KMS-11 (cell line): ENCODE data around the gene LRRN1.

Experiments
- H2AFZ ChIP-seq: fragments of 200-600 bp; sonication (generic); 2 replicates; pipeline ENCODE4 v1.6.1; 2016; ENCODE audit warnings: antibody characterized with exemption, mixed run types, low read depth
- H3K27ac ChIP-seq: fragments of 200-600 bp; sonication (generic); 2 replicates; pipeline ENCODE4 v1.6.1; 2016; ENCODE audit warnings: mild to moderate bottlenecking, mixed run types
- H3K27me3 ChIP-seq: fragments of 200-600 bp; sonication (generic); 2 replicates; pipeline ENCODE4 v1.6.1; 2017; ENCODE audit warnings: mild to moderate bottlenecking, low read depth, mixed run types, moderate library complexity; ENCODE audit not compliant: insufficient read depth
- H3K36me3 ChIP-seq: fragments of 200-600 bp; sonication (generic); 2 replicates; pipeline ENCODE4 v1.6.1; 2017; ENCODE audit warnings: mild to moderate bottlenecking, mixed run types; ENCODE audit not compliant: insufficient read depth
- H3K4me1 ChIP-seq: fragments of 200-600 bp; sonication (generic); 2 replicates; pipeline ENCODE4 v1.6.1; 2016; ENCODE audit warnings: mild to moderate bottlenecking, low read depth, mixed run types; ENCODE audit not compliant: poor library complexity, severe bottlenecking
- H3K4me2 ChIP-seq: fragments of 200-600 bp; sonication (generic); 2 replicates; pipeline ENCODE4 v1.7.0; 2016; ENCODE audit warnings: mild to moderate bottlenecking, mixed run types
- H3K4me3 ChIP-seq: fragments of 200-600 bp; sonication (generic); IDR thresholded peaks from 2 replicates; pipeline ENCODE4 v1.6.1; 2017; ENCODE audit warnings: low read depth, low read length, mixed read lengths; ENCODE audit not compliant: insufficient read depth
- H3K79me2 ChIP-seq: fragments of 200-600 bp; sonication (generic); 2 replicates; pipeline ENCODE4 v1.6.1; 2016; ENCODE audit warnings: low read depth, mixed run types; ENCODE audit not compliant: insufficient read depth
- H3K9ac ChIP-seq: fragments of 200-600 bp; sonication (generic); 2 replicates; pipeline ENCODE4 v1.6.1; 2016; ENCODE audit warnings: mild to moderate bottlenecking, mixed run types
- H4K20me1 ChIP-seq: fragments of 200-600 bp; sonication (generic); 2 replicates; pipeline ENCODE4 v1.6.1; 2016; ENCODE audit warnings: mild to moderate bottlenecking, mixed run types; ENCODE audit not compliant: insufficient read depth
- TF ChIP-seq, protein P1 (sequence below): fragments of 200-600 bp; sonication (generic); conservative IDR thresholded peaks from 2 replicates; pipeline ENCODE4 v1.6.1; 2017; ENCODE audit warnings: low read depth, mild to moderate bottlenecking, antibody characterized with exemption, low read length, moderate library complexity, mixed read lengths

The LRRN1 gene

DNA sequence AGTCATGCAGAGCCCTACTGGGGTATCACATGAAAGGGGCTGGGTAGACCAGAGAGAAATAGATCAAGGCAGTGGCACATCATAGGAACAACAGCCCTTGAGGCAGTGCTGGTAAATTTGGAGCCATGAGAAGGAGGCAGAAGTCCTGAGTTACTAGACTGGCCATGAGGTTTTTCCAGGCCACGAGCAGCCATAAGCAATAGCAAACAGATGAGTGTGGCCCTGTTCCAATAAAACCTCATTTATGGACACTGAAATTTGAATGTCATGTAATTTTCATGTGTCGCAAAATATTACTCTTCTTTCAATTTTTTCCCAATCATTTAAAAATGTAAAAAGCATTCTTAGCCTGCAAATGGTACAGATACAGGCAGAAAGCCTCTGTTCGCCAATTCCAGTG, 28.1 kb upstream of the LRRN1 start:
- TF ChIP-seq, protein P1, sequence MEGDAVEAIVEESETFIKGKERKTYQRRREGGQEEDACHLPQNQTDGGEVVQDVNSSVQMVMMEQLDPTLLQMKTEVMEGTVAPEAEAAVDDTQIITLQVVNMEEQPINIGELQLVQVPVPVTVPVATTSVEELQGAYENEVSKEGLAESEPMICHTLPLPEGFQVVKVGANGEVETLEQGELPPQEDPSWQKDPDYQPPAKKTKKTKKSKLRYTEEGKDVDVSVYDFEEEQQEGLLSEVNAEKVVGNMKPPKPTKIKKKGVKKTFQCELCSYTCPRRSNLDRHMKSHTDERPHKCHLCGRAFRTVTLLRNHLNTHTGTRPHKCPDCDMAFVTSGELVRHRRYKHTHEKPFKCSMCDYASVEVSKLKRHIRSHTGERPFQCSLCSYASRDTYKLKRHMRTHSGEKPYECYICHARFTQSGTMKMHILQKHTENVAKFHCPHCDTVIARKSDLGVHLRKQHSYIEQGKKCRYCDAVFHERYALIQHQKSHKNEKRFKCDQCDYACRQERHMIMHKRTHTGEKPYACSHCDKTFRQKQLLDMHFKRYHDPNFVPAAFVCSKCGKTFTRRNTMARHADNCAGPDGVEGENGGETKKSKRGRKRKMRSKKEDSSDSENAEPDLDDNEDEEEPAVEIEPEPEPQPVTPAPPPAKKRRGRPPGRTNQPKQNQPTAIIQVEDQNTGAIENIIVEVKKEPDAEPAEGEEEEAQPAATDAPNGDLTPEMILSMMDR: no peak
- Histone ChIP-seq H3K27ac (no peak overlapping the region), H3K4me3 (no peak overlapping the region), H4K20me1 (no peaks in the 10 kb centered on the region), H3K27me3 (no peaks in the 10 kb centered on the region), H3K4me1 (no peaks in the 10 kb centered on the region), H3K4me2 (no peak overlapping the region), H2AFZ (no peak overlapping the region), H3K36me3 (no peaks in the 10 kb centered on the region), H3K79me2 (no peaks in the 10 kb centered on the region), H3K9ac (no peak overlapping the region)

DNA sequence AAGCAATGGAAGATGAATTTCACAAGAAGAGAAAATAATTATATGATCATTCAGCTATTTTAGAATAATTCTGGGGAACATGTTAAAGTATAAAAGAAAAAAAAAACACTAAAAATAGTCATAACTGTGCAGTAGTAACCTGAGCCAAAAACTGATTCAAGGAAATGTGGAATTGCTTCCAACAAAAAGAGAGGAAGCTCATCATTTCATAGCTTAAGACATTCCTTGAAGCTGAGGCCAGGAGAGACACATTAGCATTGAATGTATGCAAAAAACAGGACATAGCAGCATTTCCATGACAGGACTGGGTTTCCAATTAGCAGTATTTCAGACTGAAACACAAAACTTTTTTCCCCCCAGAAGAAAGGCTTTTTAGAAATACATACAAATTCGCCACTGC, 27.7 kb upstream of the LRRN1 start:
- no peak overlapping the region for H3K27ac ChIP-seq
- no peaks in the 10 kb centered on the region for H3K27me3 ChIP-seq
- no peaks in the 10 kb centered on the region for H3K36me3 ChIP-seq
- no peak overlapping the region for H3K9ac ChIP-seq
- no peak overlapping the region for H3K4me3 ChIP-seq
- H2AFZ ChIP-seq: no peak overlapping the region
- H3K4me1 ChIP-seq: no peaks in the 10 kb centered on the region
- TF ChIP-seq, protein P1: no peak
- H3K79me2 ChIP-seq: no peaks in the 10 kb centered on the region
- no peak overlapping the region for H3K4me2 ChIP-seq
- no peaks in the 10 kb centered on the region for H4K20me1 ChIP-seq

DNA sequence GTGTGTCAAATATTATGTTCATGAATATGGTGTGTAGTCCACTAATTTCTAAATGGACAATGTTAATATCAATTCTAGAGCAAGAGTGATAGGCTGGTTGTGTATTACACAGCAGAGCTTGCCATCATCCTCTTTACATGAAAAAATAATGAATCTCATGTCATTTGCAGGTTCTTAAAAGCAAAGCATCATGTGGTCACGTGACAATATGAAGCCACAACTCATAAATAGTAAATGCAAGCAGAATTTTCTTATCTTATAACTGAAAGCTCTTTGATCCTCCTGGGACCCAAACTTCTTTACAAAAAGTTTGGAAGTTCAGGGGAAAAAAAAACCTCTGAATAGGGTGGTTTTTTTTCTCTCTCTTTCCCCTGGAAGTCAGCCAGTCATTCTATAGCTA, 26.9 kb upstream of the LRRN1 start:
- H3K4me2 ChIP-seq: no peak overlapping the region
- H3K79me2 ChIP-seq: no peaks in the 10 kb centered on the region
- no peak overlapping the region for H2AFZ ChIP-seq
- H3K27me3 ChIP-seq: no peaks in the 10 kb centered on the region
- H3K36me3 ChIP-seq: no peaks in the 10 kb centered on the region
- H4K20me1 ChIP-seq: no peaks in the 10 kb centered on the region
- no peaks in the 10 kb centered on the region for H3K4me1 ChIP-seq
- H3K9ac ChIP-seq: no peak overlapping the region
- H3K27ac ChIP-seq: no peak overlapping the region
- H3K4me3 ChIP-seq: no peak overlapping the region
- TF ChIP-seq, protein P1: no peak

- Histone ChIP-seq H3K4me3 (no peak overlapping the region), H3K4me2 (no peak overlapping the region), H3K9ac (no peak overlapping the region), H2AFZ (no peak overlapping the region), H3K4me1 (no peaks in the 10 kb centered on the region), H3K79me2 (no peaks in the 10 kb centered on the region), H3K27ac (no peak overlapping the region), H3K27me3 (no peaks in the 10 kb centered on the region), H4K20me1 (no peaks in the 10 kb centered on the region), H3K36me3 (no peaks in the 10 kb centered on the region)
- TF ChIP-seq, protein P1: no peak
Observed at GRCh38 chr3:3772920-3773319, 26.3 kb upstream of the LRRN1 start.

- Histone ChIP-seq H4K20me1 (no peaks in the 10 kb centered on the region), H3K4me2 (no peak overlapping the region), H3K27me3 (no peaks in the 10 kb centered on the region), H3K36me3 (no peaks in the 10 kb centered on the region), H3K4me3 (no peak overlapping the region), H3K79me2 (no peaks in the 10 kb centered on the region), H3K9ac (no peak overlapping the region), H3K27ac (no peak overlapping the region), H2AFZ (no peak overlapping the region), H3K4me1 (no peaks in the 10 kb centered on the region)
- TF ChIP-seq, protein P1: no peak
Observed at GRCh38 chr3:3776607-3777006, 22.6 kb upstream of the LRRN1 start.
